Neural progenitor cell (in vitro differentiated cells): ENCODE results near the gene KIAA1217. TPM values are rescaled to one million over a fixed set of nuclear protein-coding genes. Genes with fewer than 3 reads are reported as not detected.

ENCODE experiments used
- DNase-seq: peaks from one replicate; pipeline ENCODE4 v3.0.0-alpha.2; 2016; ENCODE audit warnings: low spot score
- H2AFZ ChIP-seq: fragments of 200-600 bp; sonication (generic); replicated peaks from 2 replicates; pipeline ENCODE4 v1.6.1; 2016; ENCODE audit warnings: antibody characterized with exemption
- H3F3A ChIP-seq: fragments of 200-600 bp; sonication (generic); 2 replicates; pipeline ENCODE4 v1.6.1; 2016; ENCODE audit warnings: antibody characterized with exemption, low read depth
- H3K27ac ChIP-seq: fragments of 200-600 bp; sonication (generic); 2 replicates; pipeline ENCODE4 v1.5.1; 2016; ENCODE audit warnings: mild to moderate bottlenecking
- H3K27me3 ChIP-seq: fragments of 200-600 bp; sonication (generic); 2 replicates; pipeline ENCODE4 v1.6.1; 2016; ENCODE audit warnings: mild to moderate bottlenecking, moderate library complexity
- H3K36me3 ChIP-seq: fragments of 200-600 bp; sonication (generic); 2 replicates; pipeline ENCODE4 v1.5.1; 2016
- H3K4me1 ChIP-seq: fragments of 200-600 bp; sonication (generic); 2 replicates; pipeline ENCODE4 v1.6.1; 2016; ENCODE audit warnings: mixed run types
- H3K4me2 ChIP-seq: fragments of 200-600 bp; sonication (generic); 2 replicates; pipeline ENCODE4 v1.6.1; 2016
- H3K4me3 ChIP-seq: fragments of 200-600 bp; sonication (generic); 2 replicates; pipeline ENCODE4 v1.5.1; 2016
- H3K79me2 ChIP-seq: fragments of 200-600 bp; sonication (generic); 2 replicates; pipeline ENCODE4 v1.6.1; 2016; ENCODE audit warnings: low read depth
- H3K9ac ChIP-seq: fragments of 200-600 bp; sonication (generic); 2 replicates; pipeline ENCODE4 v1.6.1; 2016
- H3K9me3 ChIP-seq: fragments of 200-600 bp; sonication (generic); 2 replicates; pipeline ENCODE4 v1.5.1; 2016; ENCODE audit warnings: low read depth
- H4K20me1 ChIP-seq: fragments of 200-600 bp; sonication (generic); 2 replicates; pipeline ENCODE4 v1.6.1; 2016; ENCODE audit warnings: low read depth
- H3K27ac Mint-ChIP-seq: 3 replicates; pipeline ENCODE4 v1.8.0; 2021; ENCODE audit warnings: mixed read lengths
- H3K27me3 Mint-ChIP-seq: 2 replicates; pipeline ENCODE4 v1.8.0; 2022; ENCODE audit warnings: low read depth, mild to moderate bottlenecking, inconsistent platforms, moderate library complexity, mixed read lengths; ENCODE audit not compliant: insufficient read depth
- H3K36me3 Mint-ChIP-seq: 3 replicates; pipeline ENCODE4 v1.8.0; 2021; ENCODE audit warnings: mixed read lengths
- H3K4me1 Mint-ChIP-seq: 3 replicates; pipeline ENCODE4 v1.8.0; 2021; ENCODE audit warnings: mixed read lengths
- H3K4me3 Mint-ChIP-seq: 3 replicates; pipeline ENCODE4 v1.8.0; 2021; ENCODE audit warnings: mild to moderate bottlenecking, moderate library complexity, mixed read lengths
- H3K9me3 Mint-ChIP-seq: 3 replicates; pipeline ENCODE4 v1.8.0; 2020; ENCODE audit warnings: mixed read lengths
- EZH2 ChIP-seq: fragments of 200-600 bp; sonication (generic); IDR thresholded peaks from 2 replicates; pipeline ENCODE4 v1.6.1; 2017; ENCODE audit warnings: antibody characterized with exemption, mild to moderate bottlenecking, moderate library complexity
- EZH2phosphoT487 ChIP-seq: fragments of 200-600 bp; sonication (generic); IDR thresholded peaks from 2 replicates; pipeline ENCODE4 v1.6.1; 2017; ENCODE audit warnings: antibody characterized with exemption
- total RNA-seq: library from RNA; depleted of rRNA; stranded (reverse); fragments of >200 nt; gene quantifications from 2 replicates; pipeline ENCODE4 v1.2.3, GENCODE V29; 2015; ENCODE audit warnings: low replicate concordance
- TF ChIP-seq, protein P1 (sequence below): fragments of 200-600 bp; sonication (generic); IDR thresholded peaks from 2 replicates; pipeline ENCODE4 v1.5.1; 2017; ENCODE audit warnings: antibody characterized with exemption, mild to moderate bottlenecking

Gene KIAA1217
- total RNA-seq, 1 donor from 2014 or later, result 13.1 TPM

DNA sequence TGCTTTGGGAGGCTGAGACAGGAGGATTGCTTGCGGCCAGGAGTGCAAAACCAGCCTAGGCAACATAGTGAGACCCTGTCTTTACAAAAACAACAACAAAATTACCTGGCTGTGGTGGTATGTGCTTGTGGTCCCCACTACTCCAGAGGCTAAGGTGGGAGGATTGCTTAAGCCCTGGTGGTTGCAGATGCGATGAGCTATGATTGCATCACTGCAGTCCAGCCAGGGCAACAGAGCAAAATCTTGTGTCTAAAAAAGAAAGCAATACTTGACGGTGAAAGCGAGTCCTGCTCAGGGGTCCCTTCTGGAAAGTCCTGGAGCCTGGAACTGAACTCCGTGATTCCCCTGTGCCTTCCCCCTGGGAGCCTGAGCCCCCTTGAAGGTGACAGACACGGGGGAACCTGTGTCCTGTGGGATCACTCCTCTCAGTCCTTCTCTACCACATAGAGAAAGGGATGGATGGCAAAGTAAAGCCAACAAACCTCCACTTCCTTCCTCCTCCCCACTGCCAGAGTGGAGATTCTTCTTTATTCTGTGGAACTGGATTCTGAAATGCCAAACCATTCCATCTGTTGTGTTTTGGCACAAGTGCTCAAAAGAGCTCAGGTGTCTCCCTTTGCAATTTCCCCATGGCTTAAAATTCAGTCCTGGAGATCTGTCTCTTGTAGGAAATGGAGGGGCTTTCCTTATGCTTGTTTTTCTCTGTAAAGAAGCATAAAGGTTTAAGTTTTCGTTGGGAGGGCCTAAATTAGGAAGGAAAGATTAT lies 50.6 kb downstream of the KIAA1217 start:
- H3K9me3 Mint-ChIP-seq, result peaks cover 6% of the 10 kb centered on the region
- H3K27me3 ChIP-seq, result no peaks in the 10 kb centered on the region
- peaks cover 3% of the 10 kb centered on the region for H3K36me3 Mint-ChIP-seq
- TF ChIP-seq EZH2, result no peak
- no peak for TF ChIP-seq EZH2phosphoT487
- TF ChIP-seq, protein P1, sequence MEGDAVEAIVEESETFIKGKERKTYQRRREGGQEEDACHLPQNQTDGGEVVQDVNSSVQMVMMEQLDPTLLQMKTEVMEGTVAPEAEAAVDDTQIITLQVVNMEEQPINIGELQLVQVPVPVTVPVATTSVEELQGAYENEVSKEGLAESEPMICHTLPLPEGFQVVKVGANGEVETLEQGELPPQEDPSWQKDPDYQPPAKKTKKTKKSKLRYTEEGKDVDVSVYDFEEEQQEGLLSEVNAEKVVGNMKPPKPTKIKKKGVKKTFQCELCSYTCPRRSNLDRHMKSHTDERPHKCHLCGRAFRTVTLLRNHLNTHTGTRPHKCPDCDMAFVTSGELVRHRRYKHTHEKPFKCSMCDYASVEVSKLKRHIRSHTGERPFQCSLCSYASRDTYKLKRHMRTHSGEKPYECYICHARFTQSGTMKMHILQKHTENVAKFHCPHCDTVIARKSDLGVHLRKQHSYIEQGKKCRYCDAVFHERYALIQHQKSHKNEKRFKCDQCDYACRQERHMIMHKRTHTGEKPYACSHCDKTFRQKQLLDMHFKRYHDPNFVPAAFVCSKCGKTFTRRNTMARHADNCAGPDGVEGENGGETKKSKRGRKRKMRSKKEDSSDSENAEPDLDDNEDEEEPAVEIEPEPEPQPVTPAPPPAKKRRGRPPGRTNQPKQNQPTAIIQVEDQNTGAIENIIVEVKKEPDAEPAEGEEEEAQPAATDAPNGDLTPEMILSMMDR, result no peak
- H3K4me1 ChIP-seq, result peaks cover 26% of the 10 kb centered on the region
- H3K36me3 ChIP-seq, result no peaks in the 10 kb centered on the region
- H3K4me3 Mint-ChIP-seq, result no peak overlapping the region
- H3K27ac Mint-ChIP-seq, result no peak overlapping the region
- H3K4me3 ChIP-seq, result no peak overlapping the region
- peaks cover 16% of the 10 kb centered on the region for H3F3A ChIP-seq
- peaks cover 34% of the 10 kb centered on the region for H3K79me2 ChIP-seq
- DNase-seq, result no peak
- H3K27me3 Mint-ChIP-seq, result peaks cover 2% of the 10 kb centered on the region
- H3K9ac ChIP-seq, result no peak overlapping the region
- no peak overlapping the region for H3K27ac ChIP-seq
- H4K20me1 ChIP-seq, result no peaks in the 10 kb centered on the region
- H3K4me2 ChIP-seq, result no peak overlapping the region
- no peaks in the 10 kb centered on the region for H3K9me3 ChIP-seq
- no peak overlapping the region for H2AFZ ChIP-seq
- H3K4me1 Mint-ChIP-seq, result peaks cover 39% of the 10 kb centered on the region

DNA sequence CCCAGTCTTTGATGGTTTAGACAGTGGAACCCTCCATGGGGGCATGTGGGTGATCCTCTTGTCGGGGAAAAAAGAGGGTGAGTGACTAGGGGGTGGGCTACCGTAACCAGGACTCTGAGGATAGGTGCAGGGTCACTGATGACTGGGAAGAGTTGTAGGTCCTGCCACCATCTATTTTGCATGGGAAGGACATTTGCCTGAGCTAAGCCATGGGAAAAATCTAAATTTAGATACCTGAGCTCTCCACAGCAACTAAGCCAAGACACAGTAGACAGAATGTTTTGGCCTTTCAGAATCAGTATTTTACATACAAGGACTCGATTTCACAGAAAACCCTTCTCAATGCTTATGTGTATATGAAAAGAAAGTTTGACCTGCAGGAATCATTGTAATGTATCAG lies 52.7 kb downstream of the KIAA1217 start:
- Mint-ChIP-seq H3K36me3 (peaks cover 11% of the 10 kb centered on the region), H3K9me3 (peaks cover 6% of the 10 kb centered on the region), H3K27me3 (peaks cover 2% of the 10 kb centered on the region), H3K4me3 (no peak overlapping the region), H3K27ac (no peak overlapping the region), H3K4me1 (peaks cover 29% of the 10 kb centered on the region)
- H3K27me3 ChIP-seq, result no peaks in the 10 kb centered on the region
- H3K4me1 ChIP-seq, result peaks cover 7% of the 10 kb centered on the region
- TF ChIP-seq EZH2phosphoT487 (no peak), EZH2 (no peak)
- TF ChIP-seq, protein P1, result no peak
- H3K9ac ChIP-seq, result no peak overlapping the region
- H2AFZ ChIP-seq, result no peak overlapping the region
- H3F3A ChIP-seq, result no peaks in the 10 kb centered on the region
- no peak overlapping the region for H3K4me3 ChIP-seq
- no peaks in the 10 kb centered on the region for H3K9me3 ChIP-seq
- H3K79me2 ChIP-seq, result peaks cover 40% of the 10 kb centered on the region
- no peak overlapping the region for H3K4me2 ChIP-seq
- no peak overlapping the region for H3K27ac ChIP-seq
- DNase-seq, result no peak
- H3K36me3 ChIP-seq, result no peaks in the 10 kb centered on the region
- H4K20me1 ChIP-seq, result no peaks in the 10 kb centered on the region

DNA sequence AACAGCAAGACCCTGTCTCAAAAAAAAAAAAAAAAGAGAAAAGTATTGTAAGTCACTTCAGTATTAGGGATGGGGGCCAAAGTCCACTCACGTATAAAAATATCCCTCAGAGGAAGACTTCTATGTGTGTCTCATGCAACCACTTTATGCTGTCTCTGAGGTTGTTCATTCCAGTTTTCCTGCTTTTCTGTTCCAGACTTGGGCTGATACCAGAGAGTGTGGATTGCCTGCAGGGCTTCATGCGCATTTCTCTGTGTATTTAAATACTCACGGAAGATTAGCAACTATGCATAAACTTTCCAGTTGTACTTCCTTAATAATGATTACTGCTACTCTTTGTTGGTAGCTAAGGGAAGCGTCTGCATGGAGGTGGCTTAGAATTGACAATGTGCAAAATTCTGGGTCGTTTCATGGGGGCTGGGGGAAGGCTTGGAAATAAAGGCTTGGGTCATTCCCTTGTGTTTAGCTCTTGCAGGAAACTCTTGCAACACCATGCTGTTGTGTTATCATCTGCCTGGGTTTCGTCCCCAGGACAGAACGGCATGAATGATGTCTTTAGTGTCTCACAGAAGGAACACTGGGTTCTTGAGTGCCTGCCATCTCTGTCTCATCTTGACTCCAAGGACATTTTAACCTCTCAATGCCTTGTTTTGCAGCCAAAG lies 54.1 kb downstream of the KIAA1217 start:
- peaks cover 22% of the 10 kb centered on the region for H3K4me1 Mint-ChIP-seq

More for the DNA sequence above, 54.1 kb downstream of the KIAA1217 start:
- no peak for DNase-seq
- Histone ChIP-seq H4K20me1 (no peaks in the 10 kb centered on the region), H3K36me3 (no peaks in the 10 kb centered on the region), H3K4me1 (peaks cover 3% of the 10 kb centered on the region), H3K4me2 (no peak overlapping the region), H2AFZ (no peak overlapping the region), H3K9me3 (no peaks in the 10 kb centered on the region), H3K27me3 (no peaks in the 10 kb centered on the region), H3F3A (no peaks in the 10 kb centered on the region), H3K27ac (no peak overlapping the region), H3K4me3 (no peak overlapping the region), H3K79me2 (peaks cover 28% of the 10 kb centered on the region), H3K9ac (no peak overlapping the region)
- no peak overlapping the region for H3K27ac Mint-ChIP-seq
- TF ChIP-seq, protein P1, result no peak
- TF ChIP-seq EZH2 (no peak), EZH2phosphoT487 (no peak)
- H3K36me3 Mint-ChIP-seq, result peaks cover 12% of the 10 kb centered on the region
- H3K9me3 Mint-ChIP-seq, result peaks cover 6% of the 10 kb centered on the region
- peaks cover 2% of the 10 kb centered on the region for H3K27me3 Mint-ChIP-seq
- H3K4me3 Mint-ChIP-seq, result no peak overlapping the region
